NCI-H524 (cell line): Measurements from ENCODE around the gene EMC9.

Experiments
- DNase-seq, 2 experiments: peaks; one replicate each; lab custom pipeline; 2025; lab: John Stamatoyannopoulos, UW

Gene EMC9

DNA sequence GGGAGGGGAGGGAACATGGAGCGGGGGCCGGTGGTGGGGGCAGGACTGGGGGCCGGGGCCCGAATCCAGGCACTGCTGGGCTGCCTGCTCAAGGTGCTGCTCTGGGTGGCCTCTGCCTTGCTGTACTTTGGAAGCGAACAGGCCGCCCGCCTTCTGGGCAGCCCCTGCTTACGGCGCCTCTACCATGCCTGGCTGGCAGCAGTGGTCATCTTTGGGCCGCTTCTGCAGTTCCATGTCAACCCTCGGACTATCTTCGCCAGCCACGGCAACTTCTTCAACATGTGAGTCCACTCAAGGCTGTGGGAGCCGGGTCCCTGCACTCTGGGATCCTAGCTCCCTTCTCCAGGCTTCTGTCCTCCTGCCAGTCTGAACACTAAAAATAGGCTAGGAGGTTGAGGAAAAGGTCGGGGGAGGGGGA, 9.8 kb downstream of the EMC9 start:
- DNase-seq = no peak

DNA sequence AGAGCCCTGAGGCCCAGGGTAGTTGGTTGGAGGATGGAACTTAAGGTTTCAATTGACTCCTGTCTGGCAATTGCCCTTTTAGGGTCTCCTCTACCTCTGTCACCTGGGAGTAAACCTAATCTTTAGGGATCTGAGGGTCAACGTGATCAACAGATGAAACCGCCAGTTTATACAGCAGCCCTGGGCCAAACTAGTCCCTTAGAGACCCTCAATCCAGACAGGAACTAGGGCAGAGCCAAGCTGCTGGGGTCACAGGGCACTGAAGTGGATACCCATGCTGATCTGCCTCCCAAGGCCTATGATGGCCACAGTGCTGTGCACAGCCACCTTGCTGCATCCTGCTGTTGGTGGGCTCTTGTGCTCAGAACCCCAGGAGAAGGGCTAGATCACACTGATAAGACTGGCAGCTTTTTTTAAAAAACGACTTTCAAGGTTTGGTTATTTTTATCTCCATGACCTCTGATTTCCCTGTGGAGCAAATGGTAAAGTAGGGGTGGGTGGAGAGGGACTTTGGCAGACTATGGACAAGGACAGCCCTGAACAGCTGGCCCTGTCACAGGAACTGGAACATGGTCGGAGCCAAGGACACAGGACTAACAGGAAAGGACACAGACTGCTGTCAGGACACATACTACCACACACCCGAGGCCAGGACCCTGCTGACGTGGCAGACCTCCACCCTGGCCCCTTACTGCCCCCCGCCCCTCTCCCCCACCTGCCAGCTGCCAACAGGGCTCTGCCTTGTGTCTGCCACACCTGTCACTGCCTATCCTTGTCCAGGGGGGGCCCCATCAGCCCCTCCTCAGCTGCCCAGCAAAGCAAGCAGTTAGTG, 10.5 kb downstream of the EMC9 start:
- DNase-seq = peak in 1 of 2 experiments; percentile 74

DNA sequence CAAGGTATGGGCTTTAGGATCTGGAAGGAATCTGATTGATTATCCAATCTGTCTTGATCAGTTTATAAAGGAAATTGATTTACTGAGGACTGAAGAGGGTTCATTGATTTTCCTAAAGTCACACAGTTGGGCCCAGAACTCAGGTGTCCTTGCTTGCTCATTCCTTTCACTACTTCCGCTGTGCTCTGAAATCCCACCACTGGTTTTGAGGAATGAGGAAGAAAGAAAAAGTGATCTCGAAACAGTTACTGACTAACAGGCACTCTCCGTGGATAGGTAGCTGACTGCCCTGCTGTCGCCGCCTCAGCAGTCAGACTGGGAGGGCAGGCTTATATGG, 11.0 kb downstream of the EMC9 start, which contains the start of gene FITM1:
TSS of gene FITM1 (plus strand) at position 280 of the 337 bp plus-strand sequence. CDS start 905 bp downstream, outside the sequence.
- DNase-seq = no peak

- no peak for DNase-seq
Measured at GRCh38 chr14:24129410-24129998, 11.9 kb downstream of the EMC9 start.

- DNase-seq = no peak
Measured at GRCh38 chr14:24127673-24128072, 13.7 kb downstream of the EMC9 start.

GRCh38 chr14:24126939-24127338, 14.5 kb downstream of the EMC9 start:
- no peak for DNase-seq

GRCh38 chr14:24123424-24124417, 17.7 kb downstream of the EMC9 start:
- DNase-seq = no peak

- DNase-seq = no peak
Measured at GRCh38 chr14:24122898-24123297, 18.5 kb downstream of the EMC9 start.

DNA sequence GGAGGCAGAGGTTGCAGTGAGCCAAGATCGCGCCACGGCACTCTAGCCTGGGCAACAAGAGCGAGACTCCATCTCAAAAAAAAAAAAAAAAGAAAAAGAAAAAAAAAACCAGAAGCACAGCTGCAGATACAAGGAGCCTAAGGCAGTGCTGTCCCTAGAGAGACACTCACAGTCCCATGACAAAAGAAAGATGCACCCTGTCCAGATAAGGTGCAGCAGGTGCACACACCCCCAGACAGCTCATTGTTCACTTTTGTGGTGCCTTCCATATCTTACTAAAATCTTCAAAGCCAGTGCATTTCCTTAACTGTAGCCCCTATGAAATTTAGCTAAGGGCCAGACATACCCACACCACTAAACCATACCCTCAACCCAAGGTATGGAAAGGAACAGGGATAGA, 19.0 kb downstream of the EMC9 start:
- DNase-seq = no peak

DNA sequence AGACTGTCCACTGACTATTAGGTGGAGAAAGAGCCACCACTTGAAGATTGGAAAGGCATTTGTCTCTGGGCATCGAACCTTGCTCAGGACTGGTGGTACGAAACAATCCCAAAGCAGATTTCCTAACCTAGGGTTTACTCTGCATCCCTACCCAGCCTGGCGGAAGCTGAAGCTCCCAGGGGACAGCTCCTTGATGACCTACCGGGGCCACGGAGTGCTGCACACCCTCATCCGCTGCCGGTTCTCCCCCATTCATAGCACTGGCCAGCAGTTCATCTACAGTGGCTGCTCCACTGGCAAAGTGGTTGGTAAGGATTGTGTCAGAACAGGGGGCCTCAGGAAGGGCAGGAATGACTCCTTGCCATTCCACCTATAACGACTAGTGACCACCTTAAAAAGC, 20.2 kb downstream of the EMC9 start:
- no peak for DNase-seq

GRCh38 chr14:24119691-24120090, 21.7 kb downstream of the EMC9 start:
- DNase-seq = no peak

DNA sequence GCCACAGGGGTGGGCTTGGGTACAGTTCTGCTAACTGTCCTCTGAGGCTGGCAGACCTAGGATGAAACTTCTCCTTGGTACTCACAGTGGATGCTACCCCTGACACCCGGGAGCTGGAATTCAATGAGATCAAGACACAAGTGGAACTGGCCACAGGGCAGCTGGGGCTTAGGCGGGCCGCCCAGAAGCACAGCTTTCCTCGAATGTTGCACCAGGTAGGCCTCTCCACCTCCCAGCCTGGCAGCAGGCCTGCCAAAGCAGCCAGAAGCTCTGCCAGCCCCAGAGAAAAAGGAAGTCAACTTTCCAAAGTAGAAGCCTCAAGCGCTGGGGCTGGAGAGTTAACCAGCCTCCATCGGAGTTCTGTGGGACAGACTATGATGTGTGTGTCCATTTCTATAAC, 24.2 kb downstream of the EMC9 start:
- DNase-seq = no peak

DNA sequence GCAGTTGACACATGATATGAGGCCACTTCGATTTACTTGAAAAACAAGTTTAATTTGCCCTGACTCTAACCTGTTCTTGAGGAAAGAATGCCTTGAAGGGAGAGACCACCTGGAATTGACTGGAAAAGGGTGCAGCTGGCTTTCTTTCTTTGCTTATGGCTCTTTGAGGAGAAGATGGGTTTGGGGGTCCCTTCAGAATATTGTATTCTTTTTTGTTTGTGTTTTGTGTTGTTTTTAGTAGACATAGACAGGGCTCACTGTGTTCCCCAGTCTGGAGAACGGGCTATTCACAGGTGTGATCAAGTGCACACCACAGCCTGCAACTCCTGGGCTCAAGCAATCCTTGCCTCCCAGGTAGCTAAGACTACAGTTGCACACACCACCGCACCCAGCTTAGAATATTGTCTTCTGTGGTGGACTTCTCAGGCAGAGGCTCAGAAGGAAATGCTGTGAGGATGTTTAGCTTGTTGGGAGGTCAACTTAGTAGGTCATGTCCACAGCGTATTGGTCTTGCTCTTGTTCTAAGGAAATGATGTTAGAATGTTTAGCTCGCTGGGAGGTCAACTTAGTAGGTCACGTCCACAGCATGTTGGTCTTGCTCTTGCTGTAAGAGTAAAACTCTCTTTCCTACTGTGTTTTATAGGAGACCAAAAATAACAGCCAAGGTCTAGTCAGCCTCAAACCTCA, 25.1 kb downstream of the EMC9 start:
- no peak for DNase-seq

DNA sequence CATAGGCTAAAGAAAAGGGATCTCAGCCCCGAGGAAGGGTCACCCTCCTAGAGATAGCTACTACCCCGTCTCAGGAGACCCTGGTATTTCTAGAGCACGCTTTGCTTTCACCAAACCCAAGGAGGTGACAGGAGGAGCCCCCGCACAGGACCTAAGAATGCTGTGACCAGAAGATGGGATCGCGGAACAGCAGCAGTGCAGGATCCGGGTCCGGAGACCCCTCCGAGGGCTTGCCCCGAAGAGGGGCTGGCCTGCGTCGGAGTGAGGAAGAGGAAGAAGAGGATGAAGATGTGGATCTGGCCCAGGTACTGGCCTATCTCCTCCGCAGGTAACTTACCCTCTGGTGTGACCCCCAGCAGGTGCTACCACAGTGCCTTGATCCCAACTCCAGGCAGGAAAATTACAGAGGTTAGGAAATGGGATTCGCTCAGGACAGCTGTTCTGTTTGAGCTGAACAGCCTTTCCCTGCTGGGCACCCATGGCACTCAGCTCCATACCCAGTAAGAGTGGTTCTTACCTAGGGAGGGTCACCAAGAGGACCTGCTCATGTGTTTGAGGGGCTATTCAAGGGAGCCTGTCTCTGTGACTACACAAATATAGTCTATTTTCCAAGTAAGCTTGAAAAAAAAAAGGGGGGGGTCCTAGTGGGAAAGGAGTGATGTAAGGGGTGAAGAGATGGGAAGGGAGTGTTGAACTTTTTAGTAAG, 25.8 kb downstream of the EMC9 start:
- no peak for DNase-seq

DNA sequence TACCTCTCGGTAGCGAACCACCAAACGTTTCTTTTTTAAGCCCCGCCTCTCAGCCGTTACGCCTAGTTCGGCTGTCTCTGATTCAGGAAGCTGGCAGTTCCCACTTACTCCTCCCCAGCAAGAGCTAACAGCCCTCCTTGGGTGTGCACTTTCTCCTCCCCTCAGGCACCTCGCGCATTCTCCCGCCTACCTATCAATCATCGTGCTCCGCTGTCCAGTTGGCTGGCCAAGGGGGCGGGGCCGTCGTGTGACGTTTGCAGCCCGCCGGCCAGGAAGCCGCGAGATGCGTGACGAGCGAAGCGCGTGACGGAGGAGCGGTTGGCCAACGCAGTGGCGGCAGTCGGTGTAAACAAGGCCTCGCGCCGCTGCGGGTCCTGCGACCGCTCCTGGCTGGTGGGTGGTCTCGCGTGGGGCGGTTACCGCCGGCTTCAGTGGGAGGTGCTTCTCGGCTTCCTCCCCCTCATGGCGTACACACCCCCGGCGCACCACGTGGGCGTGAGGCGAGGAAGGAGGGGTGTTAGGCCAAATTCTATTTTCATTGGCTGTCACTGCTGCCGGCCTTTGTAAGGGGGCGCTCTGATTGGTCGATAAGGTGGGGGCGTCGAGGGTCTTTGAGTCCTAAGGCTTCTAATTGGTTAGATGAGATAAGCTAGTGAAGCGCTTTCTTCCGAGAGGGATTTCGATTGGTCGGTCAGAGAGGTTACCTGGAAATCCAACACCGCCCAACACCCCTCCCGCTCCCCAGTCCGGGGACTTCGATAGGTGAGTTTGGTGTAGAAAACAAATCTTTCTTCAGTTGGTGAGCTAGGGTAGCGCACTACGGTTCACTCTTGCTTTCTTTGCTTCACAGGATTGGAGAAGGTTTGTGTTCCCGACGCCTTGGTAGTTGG, 26.6 kb downstream of the EMC9 start, which contains the start of the genes DCAF11 and NRL:
TSS of gene DCAF11 (plus strand) at position 246 of the 890 bp plus-strand sequence. CDS start 818 bp downstream, outside the sequence.
TSS of gene NRL (minus strand) at position 418 of the 890 bp plus-strand sequence. CDS start 32,101 bp downstream, outside the sequence.
- DNase-seq = peak; percentile 100

DNA sequence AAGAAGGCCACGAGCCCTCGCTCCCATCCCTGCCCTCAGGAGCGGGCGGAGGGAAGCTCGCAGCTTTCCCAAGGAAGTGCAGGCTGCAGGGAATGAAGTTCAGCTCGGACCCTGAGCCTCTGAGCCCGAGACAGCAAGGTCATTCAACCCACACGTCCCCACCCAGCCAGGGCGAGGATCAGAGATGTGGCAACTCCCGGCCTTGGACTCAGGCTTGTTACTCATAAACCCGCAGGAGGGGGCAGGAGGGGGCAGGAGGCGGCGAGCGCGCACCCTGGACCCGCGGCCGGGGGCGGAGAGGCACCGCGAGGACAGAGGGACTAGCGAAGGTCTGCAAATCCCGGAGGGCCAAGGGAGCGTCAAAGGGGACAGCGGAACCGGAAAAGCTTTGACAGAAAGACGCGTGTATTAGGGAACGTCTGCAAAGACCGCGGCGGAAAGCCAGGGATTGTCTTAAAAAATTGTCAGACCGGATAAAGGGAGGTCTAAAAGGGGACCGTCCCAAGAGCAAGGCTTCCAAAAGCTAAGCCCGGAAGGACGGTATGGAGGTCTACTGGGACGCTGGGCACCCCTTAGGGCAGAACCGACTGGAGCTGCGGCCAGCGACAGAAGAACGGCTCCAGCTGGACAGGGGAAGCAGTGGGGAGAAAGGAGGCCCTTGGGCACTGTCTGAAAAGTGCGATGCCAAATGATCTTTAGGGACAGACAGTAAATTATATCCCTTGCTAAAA, 27.4 kb downstream of the EMC9 start:
- DNase-seq = peak; percentile 97

DNA sequence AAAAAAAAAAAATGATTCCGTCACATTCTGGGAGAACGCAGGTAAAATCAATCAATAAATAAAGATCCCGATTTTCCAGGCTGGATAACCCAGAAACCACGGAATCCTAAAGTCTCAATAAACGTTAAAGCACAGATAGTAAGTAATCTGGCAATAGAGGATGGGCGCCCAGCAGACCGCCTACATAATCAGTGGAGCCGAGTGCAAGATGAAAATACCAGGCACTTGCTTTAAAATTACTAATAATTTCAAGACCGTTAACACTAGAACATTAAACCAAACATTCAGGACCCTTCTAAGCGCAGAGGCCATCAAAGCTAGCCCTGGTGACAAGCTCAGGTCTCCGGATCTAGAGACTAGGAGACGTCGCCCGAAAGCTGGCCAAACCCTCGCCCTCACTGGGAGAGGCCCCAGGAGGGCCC, 28.0 kb downstream of the EMC9 start:
- no peak for DNase-seq

DNA sequence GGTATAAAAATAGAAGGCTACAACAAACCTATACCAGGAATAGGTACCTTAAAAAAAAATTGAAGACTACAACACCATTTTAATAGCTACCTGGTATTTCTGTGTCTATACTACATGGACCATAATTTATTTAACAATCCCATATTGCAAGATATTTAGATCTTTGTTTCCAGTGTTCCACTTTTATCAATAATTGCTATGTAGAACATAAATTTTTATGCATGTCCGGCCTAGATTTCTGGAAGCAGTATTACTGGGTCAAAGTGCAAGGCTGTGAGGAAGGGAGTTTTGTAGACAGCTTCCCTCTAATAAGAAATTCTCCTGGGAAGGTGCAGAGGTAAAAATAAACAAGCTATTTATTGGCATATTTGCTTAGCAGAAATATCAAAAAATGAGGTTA, 30.9 kb downstream of the EMC9 start:
- no peak for DNase-seq

- DNase-seq = no peak
Measured at GRCh38 chr14:24110060-24110459, 31.3 kb downstream of the EMC9 start.
